Measurements from ENCODE around the gene AMPD2.

AMPD2 gene

DNA sequence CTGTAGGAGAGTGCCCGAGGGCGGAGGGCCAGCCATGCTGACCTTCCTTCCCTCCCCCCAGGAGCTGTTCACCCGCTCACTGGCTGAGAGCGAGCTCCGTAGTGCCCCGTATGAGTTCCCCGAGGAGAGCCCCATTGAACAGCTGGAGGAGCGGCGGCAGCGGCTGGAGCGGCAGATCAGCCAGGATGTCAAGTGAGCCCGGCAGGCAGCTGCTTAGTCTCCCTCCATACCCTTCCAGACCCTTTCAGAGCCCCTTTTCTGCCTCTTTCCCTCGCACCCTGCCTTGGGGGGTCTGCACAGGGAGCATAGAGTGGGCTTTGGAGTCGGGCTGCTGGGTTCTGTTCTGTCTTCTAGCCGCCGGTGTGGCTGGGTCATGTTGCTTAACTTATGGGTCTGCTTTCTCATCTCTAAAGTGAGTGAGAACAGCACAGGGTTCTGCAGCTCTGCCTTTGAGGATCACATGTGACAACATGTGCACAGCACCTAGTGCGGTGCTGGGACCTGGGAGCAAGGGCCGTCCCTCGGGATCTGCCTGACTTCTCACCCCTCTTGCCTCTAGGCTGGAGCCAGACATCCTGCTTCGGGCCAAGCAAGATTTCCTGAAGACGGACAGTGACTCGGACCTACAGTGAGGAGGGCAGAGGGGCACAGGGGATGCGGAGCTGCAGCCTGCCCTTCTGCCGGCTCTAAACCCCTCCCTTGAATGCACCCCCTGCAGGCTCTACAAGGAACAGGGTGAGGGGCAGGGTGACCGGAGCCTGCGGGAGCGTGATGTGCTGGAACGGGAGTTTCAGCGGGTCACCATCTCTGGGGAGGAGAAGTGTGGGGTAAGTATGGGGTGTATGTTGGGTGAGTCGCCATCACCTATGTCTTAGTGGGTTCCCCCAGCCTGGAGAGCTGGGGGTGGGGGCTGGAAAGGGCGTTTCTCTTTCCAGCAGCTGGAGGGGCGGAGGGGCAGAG is 6.2 kb downstream of the AMPD2 start:
- no peak overlapping the region for H3K4me3 ChIP-seq
- DNase-seq (ENCODE audit: low spot score): no peak
- H3K27ac ChIP-seq: no peak overlapping the region
- TF ChIP-seq, protein P1, sequence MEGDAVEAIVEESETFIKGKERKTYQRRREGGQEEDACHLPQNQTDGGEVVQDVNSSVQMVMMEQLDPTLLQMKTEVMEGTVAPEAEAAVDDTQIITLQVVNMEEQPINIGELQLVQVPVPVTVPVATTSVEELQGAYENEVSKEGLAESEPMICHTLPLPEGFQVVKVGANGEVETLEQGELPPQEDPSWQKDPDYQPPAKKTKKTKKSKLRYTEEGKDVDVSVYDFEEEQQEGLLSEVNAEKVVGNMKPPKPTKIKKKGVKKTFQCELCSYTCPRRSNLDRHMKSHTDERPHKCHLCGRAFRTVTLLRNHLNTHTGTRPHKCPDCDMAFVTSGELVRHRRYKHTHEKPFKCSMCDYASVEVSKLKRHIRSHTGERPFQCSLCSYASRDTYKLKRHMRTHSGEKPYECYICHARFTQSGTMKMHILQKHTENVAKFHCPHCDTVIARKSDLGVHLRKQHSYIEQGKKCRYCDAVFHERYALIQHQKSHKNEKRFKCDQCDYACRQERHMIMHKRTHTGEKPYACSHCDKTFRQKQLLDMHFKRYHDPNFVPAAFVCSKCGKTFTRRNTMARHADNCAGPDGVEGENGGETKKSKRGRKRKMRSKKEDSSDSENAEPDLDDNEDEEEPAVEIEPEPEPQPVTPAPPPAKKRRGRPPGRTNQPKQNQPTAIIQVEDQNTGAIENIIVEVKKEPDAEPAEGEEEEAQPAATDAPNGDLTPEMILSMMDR (IDR thresholded peaks at IDR 0.05): no peak

DNA sequence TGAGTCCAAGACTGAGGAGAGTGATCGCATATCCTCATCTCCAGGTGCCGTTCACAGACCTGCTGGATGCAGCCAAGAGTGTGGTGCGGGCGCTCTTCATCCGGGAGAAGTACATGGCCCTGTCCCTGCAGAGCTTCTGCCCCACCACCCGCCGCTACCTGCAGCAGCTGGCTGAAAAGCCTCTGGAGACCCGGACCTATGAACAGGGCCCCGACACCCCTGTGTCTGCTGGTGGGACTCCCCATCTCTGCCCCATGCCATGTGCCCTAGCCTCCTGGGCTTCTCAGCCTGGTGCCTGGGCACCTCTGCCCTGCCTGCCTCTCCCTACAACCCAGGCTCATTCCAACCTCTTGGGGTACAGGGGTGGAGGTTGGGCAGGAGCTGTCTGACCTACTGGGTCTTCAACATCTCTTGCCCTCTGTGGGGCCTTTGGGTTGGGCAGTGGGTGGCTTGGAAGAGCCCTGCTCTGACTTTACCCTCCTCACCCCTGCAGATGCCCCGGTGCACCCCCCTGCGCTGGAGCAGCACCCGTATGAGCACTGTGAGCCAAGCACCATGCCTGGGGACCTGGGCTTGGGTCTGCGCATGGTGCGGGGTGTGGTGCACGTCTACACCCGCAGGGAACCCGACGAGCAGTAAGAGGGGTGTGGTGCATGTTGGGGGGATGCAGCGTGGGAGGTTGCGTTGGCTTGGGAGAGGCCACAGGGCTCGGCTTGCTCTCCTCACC is 7.2 kb downstream of the AMPD2 start:
- DNase-seq (ENCODE audit: low spot score): no peak
- Histone ChIP-seq H3K4me3 (no peak overlapping the region), H3K27ac (no peak overlapping the region)
- TF ChIP-seq, protein P1 (IDR thresholded peaks at IDR 0.05): no peak

DNA sequence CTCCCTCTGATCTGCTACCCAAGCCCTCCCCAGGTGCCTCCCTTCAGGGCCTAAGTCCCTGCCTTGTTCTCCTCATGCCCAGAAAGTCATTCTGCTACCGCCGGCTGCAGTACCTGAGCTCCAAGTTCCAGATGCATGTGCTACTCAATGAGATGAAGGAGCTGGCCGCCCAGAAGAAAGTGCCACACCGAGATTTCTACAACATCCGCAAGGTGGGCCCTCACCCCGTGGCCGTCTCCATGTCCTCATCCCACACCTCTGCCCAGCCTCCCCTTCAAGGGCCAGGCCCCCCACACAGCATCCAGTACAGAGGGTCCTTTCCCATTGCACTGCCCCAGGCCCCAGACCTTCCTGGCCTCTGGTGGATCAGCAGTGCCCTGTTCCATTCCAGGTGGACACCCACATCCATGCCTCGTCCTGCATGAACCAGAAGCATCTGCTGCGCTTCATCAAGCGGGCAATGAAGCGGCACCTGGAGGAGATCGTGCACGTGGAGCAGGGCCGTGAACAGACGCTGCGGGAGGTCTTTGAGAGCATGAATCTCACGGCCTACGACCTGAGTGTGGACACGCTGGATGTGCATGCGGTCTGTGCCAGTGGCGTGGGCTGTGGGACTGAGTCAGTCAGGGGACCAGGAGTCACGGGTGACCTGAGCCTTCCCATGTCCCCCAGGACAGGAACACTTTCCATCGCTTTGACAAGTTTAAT is 8.2 kb downstream of the AMPD2 start:
- DNase-seq (ENCODE audit: low spot score): no peak

DNA sequence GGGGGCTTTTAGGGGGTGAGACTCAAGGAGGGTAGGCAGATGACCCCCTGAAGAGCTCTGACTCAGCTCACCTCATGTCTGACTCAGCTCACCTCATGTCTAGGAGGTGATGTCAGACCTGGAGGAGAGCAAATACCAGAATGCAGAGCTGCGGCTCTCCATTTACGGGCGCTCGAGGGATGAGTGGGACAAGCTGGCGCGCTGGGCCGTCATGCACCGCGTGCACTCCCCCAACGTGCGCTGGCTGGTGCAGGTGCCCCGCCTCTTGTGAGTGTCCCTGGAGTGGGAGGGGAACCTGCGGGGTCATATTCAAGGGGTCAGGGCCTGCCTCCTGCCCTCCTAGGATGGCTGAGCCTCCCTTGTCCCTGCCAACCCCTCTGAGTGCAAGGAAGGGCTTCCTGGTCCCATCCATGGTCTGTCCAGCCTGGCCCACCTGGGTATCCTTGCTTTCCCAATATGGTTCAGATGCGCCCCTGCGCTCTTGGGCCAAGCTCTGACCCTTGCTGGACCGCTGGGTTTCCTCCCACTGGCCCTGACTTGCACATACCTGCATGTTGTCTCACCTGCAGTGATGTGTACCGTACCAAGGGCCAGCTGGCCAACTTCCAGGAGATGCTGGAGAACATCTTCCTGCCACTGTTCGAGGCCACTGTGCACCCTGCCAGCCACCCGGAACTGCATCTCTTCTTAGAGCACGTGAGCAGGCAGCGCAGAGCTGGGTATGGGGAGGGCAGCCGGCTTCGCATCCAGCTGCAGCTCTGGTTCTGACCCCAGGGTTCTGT is 9.1 kb downstream of the AMPD2 start:
- Histone ChIP-seq H3K4me3 (no peak overlapping the region), H3K27ac (no peak overlapping the region)
- TF ChIP-seq, protein P1 (IDR thresholded peaks at IDR 0.05): no peak
- DNase-seq (ENCODE audit: low spot score): no peak

More for the DNA sequence above, 8.2 kb downstream of the AMPD2 start:
- TF ChIP-seq, protein P1 (IDR thresholded peaks at IDR 0.05): no peak
- no peak overlapping the region for H3K27ac ChIP-seq
- no peak overlapping the region for H3K4me3 ChIP-seq

DNA sequence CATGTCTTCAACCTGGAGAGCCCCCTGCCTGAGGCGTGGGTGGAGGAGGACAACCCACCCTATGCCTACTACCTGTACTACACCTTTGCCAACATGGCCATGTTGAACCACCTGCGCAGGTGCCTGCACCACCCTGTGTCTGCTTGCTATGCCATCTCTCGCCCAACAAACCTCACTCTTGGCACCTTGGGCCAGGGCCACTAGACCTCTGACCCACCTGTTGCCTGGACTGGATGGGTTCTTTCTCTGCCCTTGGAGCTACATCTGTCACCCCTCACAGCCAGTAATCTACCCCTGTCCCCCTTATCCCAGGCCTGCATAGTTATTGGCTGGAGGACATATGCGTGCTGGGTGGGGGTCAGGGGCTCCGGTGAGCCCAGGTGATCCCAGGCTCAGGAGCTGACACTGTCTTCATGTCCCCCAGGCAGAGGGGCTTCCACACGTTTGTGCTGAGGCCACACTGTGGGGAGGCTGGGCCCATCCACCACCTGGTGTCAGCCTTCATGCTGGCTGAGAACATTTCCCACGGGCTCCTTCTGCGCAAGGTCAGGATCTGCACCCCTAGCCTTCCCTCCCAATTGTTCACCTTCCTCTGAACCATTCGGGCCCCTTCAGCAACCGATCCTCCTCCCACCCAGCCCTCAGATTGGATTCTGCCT is 9.9 kb downstream of the AMPD2 start:
- Histone ChIP-seq H3K27ac (no peak overlapping the region), H3K4me3 (no peak overlapping the region)
- TF ChIP-seq, protein P1 (IDR thresholded peaks at IDR 0.05): no peak
- DNase-seq (ENCODE audit: low spot score): no peak

Data from coronary artery (tissue), 2 donors.